ENCODE data around the gene MEIOB.

Gene MEIOB

GRCh38 chr16:1857433-1858097, 14.4 kb downstream of the MEIOB start:
- H3K4me2 ChIP-seq (ENCODE audit: low read length) = no peak overlapping the region
- H3K79me2 ChIP-seq (ENCODE audit: low read length) = no peaks in the 10 kb centered on the region
- no peak overlapping the region for H2AFZ ChIP-seq (ENCODE audit: low read depth, low read length)
- H3K4me3 ChIP-seq (ENCODE audit: low read length) = no peak overlapping the region
- H3K27me3 ChIP-seq (ENCODE audit: low read depth, low read length) = peaks cover 54% of the 10 kb centered on the region
- no peaks in the 10 kb centered on the region for H3K4me1 ChIP-seq (ENCODE audit: low read length)
- H4K20me1 ChIP-seq (ENCODE audit: insufficient read depth, low read length) = no peaks in the 10 kb centered on the region
- no peak overlapping the region for H3K27ac ChIP-seq (ENCODE audit: low read length)
- H3K36me3 ChIP-seq (replicated peaks; ENCODE audit: low read depth, low read length) = no peaks in the 10 kb centered on the region
- no peaks in the 10 kb centered on the region for H3K9me3 ChIP-seq (ENCODE audit: insufficient read depth, low read length)
- H3K9ac ChIP-seq (ENCODE audit: low read length) = no peak overlapping the region
- TF ChIP-seq EZH2phosphoT487 (IDR thresholded peaks at IDR 0.05; ENCODE audit: low read depth) (no peak), CTCF (IDR thresholded peaks at IDR 0.05; ENCODE audit: low read depth, low read length) (no peak)

- Histone ChIP-seq H3K4me2 (ENCODE audit: low read length) (no peak overlapping the region), H3K79me2 (ENCODE audit: low read length) (no peaks in the 10 kb centered on the region), H3K27me3 (ENCODE audit: low read depth, low read length) (peaks cover 16% of the 10 kb centered on the region), H3K4me3 (ENCODE audit: low read length) (no peak overlapping the region), H3K4me1 (ENCODE audit: low read length) (no peaks in the 10 kb centered on the region), H2AFZ (ENCODE audit: low read depth, low read length) (no peak overlapping the region), H4K20me1 (ENCODE audit: insufficient read depth, low read length) (no peaks in the 10 kb centered on the region), H3K9me3 (ENCODE audit: insufficient read depth, low read length) (no peaks in the 10 kb centered on the region), H3K27ac (ENCODE audit: low read length) (no peak overlapping the region), H3K9ac (ENCODE audit: low read length) (no peak overlapping the region), H3K36me3 (replicated peaks; ENCODE audit: low read depth, low read length) (no peaks in the 10 kb centered on the region)
- TF ChIP-seq CTCF (IDR thresholded peaks at IDR 0.05; ENCODE audit: low read depth, low read length) = no peak
- TF ChIP-seq EZH2phosphoT487 (IDR thresholded peaks at IDR 0.05; ENCODE audit: low read depth) = no peak
Measured at GRCh38 chr16:1851793-1852192, 20.2 kb downstream of the MEIOB start.

DNA sequence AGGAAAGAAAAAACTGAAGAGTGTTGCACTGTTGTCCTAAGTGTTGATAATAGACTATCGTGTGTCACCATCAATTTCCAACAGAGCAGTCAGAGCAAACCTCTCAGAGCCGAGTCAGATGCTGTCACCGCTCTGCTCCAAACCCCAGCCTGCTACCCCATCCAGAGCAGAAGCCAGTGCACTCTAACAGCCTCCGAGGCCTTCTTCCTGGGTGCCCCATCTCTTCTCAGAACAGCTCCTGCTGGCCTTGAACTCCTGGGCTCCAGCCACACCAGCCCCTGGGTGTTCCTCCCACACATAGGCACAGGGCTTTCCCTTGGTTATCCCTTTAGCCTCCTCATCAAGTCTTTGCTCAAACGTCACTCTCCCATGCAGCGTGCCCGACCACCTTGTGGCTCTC, 21.0 kb downstream of the MEIOB start:
- no peak overlapping the region for H3K27ac ChIP-seq (ENCODE audit: low read length)
- H3K36me3 ChIP-seq (replicated peaks; ENCODE audit: low read depth, low read length) = no peaks in the 10 kb centered on the region
- no peak overlapping the region for H3K4me3 ChIP-seq (ENCODE audit: low read length)
- H3K79me2 ChIP-seq (ENCODE audit: low read length) = no peaks in the 10 kb centered on the region
- no peak for TF ChIP-seq CTCF (IDR thresholded peaks at IDR 0.05; ENCODE audit: low read depth, low read length)
- TF ChIP-seq EZH2phosphoT487 (IDR thresholded peaks at IDR 0.05; ENCODE audit: low read depth) = no peak
- H3K9ac ChIP-seq (ENCODE audit: low read length) = no peak overlapping the region
- no peak overlapping the region for H3K4me2 ChIP-seq (ENCODE audit: low read length)
- H3K27me3 ChIP-seq (ENCODE audit: low read depth, low read length) = peaks cover 16% of the 10 kb centered on the region
- H3K9me3 ChIP-seq (ENCODE audit: insufficient read depth, low read length) = no peaks in the 10 kb centered on the region
- no peaks in the 10 kb centered on the region for H3K4me1 ChIP-seq (ENCODE audit: low read length)
- no peaks in the 10 kb centered on the region for H4K20me1 ChIP-seq (ENCODE audit: insufficient read depth, low read length)
- no peak overlapping the region for H2AFZ ChIP-seq (ENCODE audit: low read depth, low read length)

DNA sequence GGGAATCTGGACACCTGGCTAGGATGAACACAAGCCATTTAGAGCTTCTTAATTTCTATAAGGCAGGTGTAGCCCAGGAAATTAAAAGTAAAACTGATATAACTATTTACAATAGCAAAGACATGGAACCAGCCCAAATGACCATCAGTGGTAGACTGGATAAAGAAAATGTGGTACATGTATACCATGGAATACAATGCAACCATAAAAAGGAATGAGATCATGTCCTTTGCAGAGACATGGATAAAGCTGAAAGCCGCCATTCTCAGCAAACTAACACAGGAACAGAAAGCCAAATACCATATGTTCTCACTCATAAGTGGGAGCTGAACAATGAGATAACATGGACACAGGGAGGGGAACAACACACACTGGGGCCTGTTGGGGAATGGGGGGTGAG, 25.5 kb downstream of the MEIOB start:
- no peaks in the 10 kb centered on the region for H3K79me2 ChIP-seq (ENCODE audit: low read length)
- H3K4me2 ChIP-seq (ENCODE audit: low read length) = no peak overlapping the region
- no peak overlapping the region for H3K9ac ChIP-seq (ENCODE audit: low read length)
- no peaks in the 10 kb centered on the region for H3K36me3 ChIP-seq (replicated peaks; ENCODE audit: low read depth, low read length)
- H4K20me1 ChIP-seq (ENCODE audit: insufficient read depth, low read length) = no peaks in the 10 kb centered on the region
- TF ChIP-seq EZH2phosphoT487 (IDR thresholded peaks at IDR 0.05; ENCODE audit: low read depth) (no peak), CTCF (IDR thresholded peaks at IDR 0.05; ENCODE audit: low read depth, low read length) (no peak)
- no peak overlapping the region for H3K4me3 ChIP-seq (ENCODE audit: low read length)
- no peaks in the 10 kb centered on the region for H3K27me3 ChIP-seq (ENCODE audit: low read depth, low read length)
- H3K9me3 ChIP-seq (ENCODE audit: insufficient read depth, low read length) = no peaks in the 10 kb centered on the region
- H2AFZ ChIP-seq (ENCODE audit: low read depth, low read length) = no peak overlapping the region
- H3K27ac ChIP-seq (ENCODE audit: low read length) = no peak overlapping the region
- H3K4me1 ChIP-seq (ENCODE audit: low read length) = no peaks in the 10 kb centered on the region

Data from OCI-LY3 (cell line).